ENCODE results near the gene RPRD1A.
A peak's percentile ranks its signal among the peaks of the same experiment; 100 is the strongest.
"Not testable (repeated sequence)": the region's sequence is repeated elsewhere in the genome, so short reads cannot be mapped to it uniquely, and the experiment has no call there.

The RPRD1A gene

GRCh38 chr18:36067055-36067957 is at the start of gene RPRD1A:
RPRD1A (minus strand) TSS chr18:36067559; CDS start chr18:36067404, 155 bp downstream.
- peak; percentile 94 to 98 (median 97) for DNase-seq (ENCODE audit: low read depth in 2 of 3, low spot score in 1 of 3)

GRCh38 chr18:36116771-36117170 is 49.4 kb upstream of the RPRD1A start:
- not testable (repeated sequence) for DNase-seq (ENCODE audit: low read depth in 2 of 3, low spot score in 1 of 3)

GRCh38 chr18:36114738-36115137 is 47.4 kb upstream of the RPRD1A start:
- no peak for DNase-seq (ENCODE audit: low read depth in 2 of 3, low spot score in 1 of 3)

GRCh38 chr18:36114251-36114650 is 46.9 kb upstream of the RPRD1A start:
- DNase-seq (ENCODE audit: low read depth in 2 of 3, low spot score in 1 of 3): no peak

DNA sequence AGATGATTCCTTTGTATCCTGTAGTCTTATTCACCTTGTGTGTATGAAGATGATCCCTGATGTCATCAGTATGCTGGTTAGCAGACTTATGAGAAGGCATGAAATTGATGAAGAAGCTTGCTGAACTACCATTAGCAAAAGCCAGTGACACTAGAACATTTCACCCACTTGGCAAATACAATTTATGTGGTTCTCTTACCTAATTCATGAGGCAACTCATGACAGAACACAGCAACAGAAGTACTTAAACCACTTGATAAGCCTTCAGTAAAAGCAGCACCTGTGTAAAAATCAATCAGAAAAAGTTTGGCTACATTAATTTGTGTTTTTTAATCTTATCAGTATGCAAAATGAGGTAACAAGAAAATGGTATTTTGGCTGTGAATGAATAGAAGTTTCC is 44.9 kb upstream of the RPRD1A start:
- DNase-seq (ENCODE audit: low read depth in 2 of 3, low spot score in 1 of 3): no peak

GRCh38 chr18:36109737-36110136 is 42.4 kb upstream of the RPRD1A start:
- DNase-seq (ENCODE audit: low read depth in 2 of 3, low spot score in 1 of 3): no peak

- no peak for DNase-seq (ENCODE audit: low read depth in 2 of 3, low spot score in 1 of 3)
These were observed 41.2 kb upstream of the RPRD1A start for GRCh38 chr18:36108601-36109000.

GRCh38 chr18:36108196-36108595 is 40.8 kb upstream of the RPRD1A start:
- DNase-seq (ENCODE audit: low read depth in 2 of 3, low spot score in 1 of 3): no peak

GRCh38 chr18:36107477-36107876 is 40.1 kb upstream of the RPRD1A start:
- no peak for DNase-seq (ENCODE audit: low read depth in 2 of 3, low spot score in 1 of 3)

- DNase-seq (ENCODE audit: low read depth in 2 of 3, low spot score in 1 of 3): no peak
These were observed 37.4 kb upstream of the RPRD1A start for GRCh38 chr18:36104749-36105148.

DNA sequence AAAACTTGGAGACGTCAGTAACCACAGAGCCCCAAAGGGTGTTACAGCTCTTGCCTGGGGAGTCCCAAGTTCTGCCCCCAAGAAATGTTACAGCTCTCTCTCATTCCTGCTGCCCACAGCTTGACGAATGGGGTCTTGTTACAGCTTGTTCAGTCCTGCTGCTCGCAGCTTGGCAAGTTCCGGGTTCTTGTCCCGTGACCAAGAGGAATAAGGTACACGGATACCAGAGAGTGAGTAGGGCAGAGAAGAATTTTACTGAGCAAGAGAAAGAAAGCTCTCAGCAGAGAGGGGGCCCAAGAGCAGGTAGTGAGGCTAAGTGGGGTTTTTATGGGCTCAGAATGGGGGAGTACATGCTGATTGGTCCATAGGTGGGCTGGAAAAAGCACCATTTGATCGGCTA is 34.6 kb upstream of the RPRD1A start:
- no peak for DNase-seq (ENCODE audit: low read depth in 2 of 3, low spot score in 1 of 3)

DNA sequence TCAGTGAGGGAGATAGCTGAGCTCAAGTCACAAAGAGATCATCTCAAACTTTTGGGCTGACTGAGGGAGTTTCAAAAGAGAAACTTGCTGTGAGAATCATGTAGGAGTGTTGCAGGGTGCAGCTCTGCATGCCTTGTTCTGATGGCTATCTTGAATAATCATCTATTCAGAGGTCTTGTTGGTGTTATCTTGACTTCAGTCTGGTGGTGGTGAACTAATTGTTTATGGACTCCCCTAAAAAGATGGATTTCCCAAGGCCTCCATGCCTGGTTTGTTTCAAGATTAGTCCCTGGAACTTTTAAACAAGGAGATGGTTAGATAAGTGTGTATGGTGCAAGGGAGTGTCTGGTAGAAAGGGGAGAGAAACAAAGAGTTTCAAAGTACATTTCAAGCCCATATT is 32.0 kb upstream of the RPRD1A start:
- no peak for DNase-seq (ENCODE audit: low read depth in 2 of 3, low spot score in 1 of 3)

GRCh38 chr18:36096955-36097354 is 29.6 kb upstream of the RPRD1A start:
- no peak for DNase-seq (ENCODE audit: low read depth in 2 of 3, low spot score in 1 of 3)

- DNase-seq (ENCODE audit: low read depth in 2 of 3, low spot score in 1 of 3): peak in 1 of 3 donors; percentile 6
These were observed 28.7 kb upstream of the RPRD1A start for GRCh38 chr18:36095936-36096519.

GRCh38 chr18:36094431-36094830 is 27.1 kb upstream of the RPRD1A start:
- DNase-seq (ENCODE audit: low read depth in 2 of 3, low spot score in 1 of 3): no peak

- DNase-seq (ENCODE audit: low read depth in 2 of 3, low spot score in 1 of 3): not testable (repeated sequence)
These were observed 24.8 kb upstream of the RPRD1A start for GRCh38 chr18:36092116-36092515.

GRCh38 chr18:36089001-36089400 is 21.6 kb upstream of the RPRD1A start:
- DNase-seq (ENCODE audit: low read depth in 2 of 3, low spot score in 1 of 3): no peak

- DNase-seq (ENCODE audit: low read depth in 2 of 3, low spot score in 1 of 3): no peak
These were observed 20.9 kb upstream of the RPRD1A start for GRCh38 chr18:36088256-36088655.

GRCh38 chr18:36086186-36086585 is 18.8 kb upstream of the RPRD1A start:
- no peak for DNase-seq (ENCODE audit: low read depth in 2 of 3, low spot score in 1 of 3)

- no peak for DNase-seq (ENCODE audit: low read depth in 2 of 3, low spot score in 1 of 3)
These were observed 17.8 kb upstream of the RPRD1A start for GRCh38 chr18:36085195-36085594.

GRCh38 chr18:36083729-36084128 is 16.4 kb upstream of the RPRD1A start:
- DNase-seq (ENCODE audit: low read depth in 2 of 3, low spot score in 1 of 3): no peak

- DNase-seq (ENCODE audit: low read depth in 2 of 3, low spot score in 1 of 3): not testable (repeated sequence)
These were observed 13.8 kb upstream of the RPRD1A start for GRCh38 chr18:36081118-36081517.

Data from stimulated activated CD4-positive, alpha-beta T cell treated with anti-CD3 and anti-CD28 coated beads, Interleukin-12 subunit alpha, Interleukin-12 subunit beta, amount 100 ng/mL, for 48 hours (primary cell).